PC-9 (cell line): Measurements from ENCODE around the gene MED29. TPM values are rescaled to one million over a fixed set of nuclear protein-coding genes. Genes with fewer than 3 reads are reported as not detected.

Source experiments
- BruUV-seq: library from RNA; stranded (reverse); fragments of 400-500 nt; replicated peaks from 2 replicates; lab custom pipeline; 2021; lab: Mats Ljungman, UMichigan
- CTCF ChIA-PET: fragments of 300-600 bp; sonication (Branson Sonifier 250); formaldehyde crosslinking; loops from one replicate; lab custom pipeline; 2022; ENCODE audit warnings: antibody characterized with exemption; lab: Charles Lee
- POLR2A ChIA-PET: fragments of 300-600 bp; sonication (Branson Sonifier 250); formaldehyde crosslinking; loops from one replicate; lab custom pipeline; 2022; ENCODE audit warnings: antibody characterized with exemption; ENCODE audit not compliant: unreplicated experiment; lab: Charles Lee
- DNase-seq, 2 experiments: peaks; one replicate each; pipeline versions ENCODE4 v3.0.0 to v3.0.0-alpha.2; 2015 to 2022; ENCODE audit warnings: mixed read lengths in 1 of 2
- H2AFZ ChIP-seq: fragments of 200-600 bp; sonication (generic); 2 replicates; pipeline ENCODE4 v1.8.1; 2017; ENCODE audit warnings: antibody characterized with exemption
- H3F3A ChIP-seq: fragments of 200-600 bp; sonication (generic); 2 replicates; pipeline ENCODE4 v1.8.1; 2017; ENCODE audit warnings: antibody characterized with exemption, mild to moderate bottlenecking, low read depth; ENCODE audit not compliant: insufficient read depth
- H3K27ac ChIP-seq: fragments of 200-600 bp; sonication (generic); 2 replicates; pipeline ENCODE4 v1.6.1; 2016; ENCODE audit warnings: mixed run types
- H3K27me3 ChIP-seq: fragments of 200-600 bp; sonication (generic); 2 replicates; pipeline ENCODE4 v1.6.1; 2016; ENCODE audit warnings: low read depth, mixed run types; ENCODE audit not compliant: insufficient read depth
- H3K36me3 ChIP-seq: fragments of 200-600 bp; sonication (generic); 2 replicates; pipeline ENCODE4 v1.6.1; 2016; ENCODE audit warnings: low read depth, mixed run types
- H3K4me1 ChIP-seq: fragments of 200-600 bp; sonication (generic); replicated peaks from 2 replicates; pipeline ENCODE4 v1.6.1; 2016; ENCODE audit warnings: mixed run types; ENCODE audit not compliant: insufficient read depth
- H3K4me2 ChIP-seq: fragments of 200-600 bp; sonication (generic); 2 replicates; pipeline ENCODE4 v1.6.1; 2017; ENCODE audit warnings: mixed run types
- H3K4me3 ChIP-seq: fragments of 200-600 bp; sonication (generic); 2 replicates; pipeline ENCODE4 v1.6.1; 2016; ENCODE audit warnings: mixed run types
- H3K79me2 ChIP-seq: fragments of 200-600 bp; sonication (generic); 2 replicates; pipeline ENCODE4 v1.6.1; 2017; ENCODE audit warnings: low read depth, mixed run types
- H3K9me2 ChIP-seq: fragments of 200-600 bp; sonication (generic); 2 replicates; pipeline ENCODE4 v1.8.1; 2017; ENCODE audit warnings: mild to moderate bottlenecking; ENCODE audit not compliant: insufficient read depth
- H3K9me3 ChIP-seq: fragments of 200-600 bp; sonication (generic); 2 replicates; pipeline ENCODE4 v1.8.1; 2016; ENCODE audit warnings: low read depth; ENCODE audit not compliant: insufficient read depth
- H4K20me1 ChIP-seq: fragments of 200-600 bp; sonication (generic); 2 replicates; pipeline ENCODE4 v1.8.1; 2017; ENCODE audit not compliant: insufficient read depth
- EZH2 ChIP-seq: fragments of 200-600 bp; sonication (generic); IDR thresholded peaks from 2 replicates; pipeline ENCODE4 v1.8.0; 2017; ENCODE audit warnings: antibody characterized with exemption, low read depth
- intact Hi-C: fragments of 100-400 bp; cut with micrococcal nuclease; formaldehyde crosslinking; loops from one replicate; pipeline ENCODE4 v1.10.0; 2022; ENCODE audit not compliant: unreplicated experiment
- total RNA-seq: library from RNA; stranded (reverse); gene quantifications from 2 replicates; pipeline ENCODE4 v1.2.3, GENCODE V29; 2021
- TF ChIP-seq, protein P1 (sequence below): fragments of 200-600 bp; sonication (generic); conservative IDR thresholded peaks from 2 replicates; pipeline ENCODE4 v1.6.1; 2017; ENCODE audit warnings: mixed run types, antibody characterized with exemption, mild to moderate bottlenecking, moderate library complexity

Gene MED29
- total RNA-seq, 1 experiment from 2014 or later = 30.9 TPM

GRCh38 chr19:39342647-39343305 lies 48.4 kb upstream of the MED29 start:
- ChIA-PET POLR2A (interaction anchor here (0.5 to 1.1 kb wide), 7 partner anchors 43 to 981 kb away, joined by 4 to 25 read pairs (median 5); partner anchors contain the start of gene RPS16), CTCF (interaction anchor here (0.6 to 1.0 kb wide), 9 partner anchors 11 to 1051 kb away, joined by 3 to 15 read pairs (median 5); partner anchors contain the start of gene TIMM50)
- Histone ChIP-seq H3K79me2 (peaks cover 62% of the 10 kb centered on the region), H3K9me2 (no peaks in the 10 kb centered on the region), H3K4me1 (peaks cover 16% of the 10 kb centered on the region), H3K27me3 (no peaks in the 10 kb centered on the region), H4K20me1 (peaks cover 23% of the 10 kb centered on the region), H3K27ac (no peak overlapping the region; the same call in 1 of the 2 replicates), H2AFZ (peak overlapping the region; percentile 45; the same call in 1 of the 2 replicates), H3K4me3 (peak overlapping the region; percentile 89), H3F3A (peaks cover 5% of the 10 kb centered on the region; the same call in 1 of the 2 replicates), H3K9me3 (no peaks in the 10 kb centered on the region), H3K4me2 (peak overlapping the region; percentile 88), H3K36me3 (0 out of 2 replicates have a peak, but pooled peaks cover 10% of the 10 kb centered on the region)
- no peak for DNase-seq
- intact Hi-C loops = loop anchor here (1.0 to 5.0 kb wide), 4 partner anchors 70 to 380 kb away; partner anchors contain the start of genes FBXO27 and PLEKHG2
- TF ChIP-seq, protein P1, sequence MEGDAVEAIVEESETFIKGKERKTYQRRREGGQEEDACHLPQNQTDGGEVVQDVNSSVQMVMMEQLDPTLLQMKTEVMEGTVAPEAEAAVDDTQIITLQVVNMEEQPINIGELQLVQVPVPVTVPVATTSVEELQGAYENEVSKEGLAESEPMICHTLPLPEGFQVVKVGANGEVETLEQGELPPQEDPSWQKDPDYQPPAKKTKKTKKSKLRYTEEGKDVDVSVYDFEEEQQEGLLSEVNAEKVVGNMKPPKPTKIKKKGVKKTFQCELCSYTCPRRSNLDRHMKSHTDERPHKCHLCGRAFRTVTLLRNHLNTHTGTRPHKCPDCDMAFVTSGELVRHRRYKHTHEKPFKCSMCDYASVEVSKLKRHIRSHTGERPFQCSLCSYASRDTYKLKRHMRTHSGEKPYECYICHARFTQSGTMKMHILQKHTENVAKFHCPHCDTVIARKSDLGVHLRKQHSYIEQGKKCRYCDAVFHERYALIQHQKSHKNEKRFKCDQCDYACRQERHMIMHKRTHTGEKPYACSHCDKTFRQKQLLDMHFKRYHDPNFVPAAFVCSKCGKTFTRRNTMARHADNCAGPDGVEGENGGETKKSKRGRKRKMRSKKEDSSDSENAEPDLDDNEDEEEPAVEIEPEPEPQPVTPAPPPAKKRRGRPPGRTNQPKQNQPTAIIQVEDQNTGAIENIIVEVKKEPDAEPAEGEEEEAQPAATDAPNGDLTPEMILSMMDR = no peak
- no peak for TF ChIP-seq EZH2
- BruUV-seq = no TSS peak

DNA sequence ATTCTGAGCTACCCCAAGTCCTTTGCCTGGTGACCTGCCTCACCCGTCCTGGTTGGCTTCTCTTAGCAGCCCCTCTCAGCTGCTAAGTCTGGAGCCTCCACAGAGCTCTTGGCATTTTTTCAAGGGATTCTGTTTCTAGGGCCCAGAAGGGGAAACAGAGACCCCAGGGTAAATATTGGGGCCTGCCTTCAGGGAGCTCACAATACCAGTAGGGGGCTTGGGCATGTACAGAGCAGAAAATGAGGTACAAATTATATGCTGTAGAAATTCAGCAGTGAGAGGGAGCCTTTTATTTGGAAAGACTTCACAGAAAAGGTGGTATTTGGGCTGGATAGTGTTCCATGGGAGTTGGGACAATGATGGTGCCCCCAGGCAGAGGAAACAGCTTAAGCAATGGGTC lies 45.2 kb upstream of the MED29 start:
- H3F3A ChIP-seq = no peaks in the 10 kb centered on the region; the same call in 1 of the 2 replicates
- H3K79me2 ChIP-seq = peaks cover 62% of the 10 kb centered on the region
- no peak overlapping the region for H2AFZ ChIP-seq
- ChIA-PET POLR2A (no interaction called here), CTCF (no interaction called here)
- H3K27ac ChIP-seq = no peak overlapping the region
- peaks cover 36% of the 10 kb centered on the region for H4K20me1 ChIP-seq
- peaks cover 7% of the 10 kb centered on the region for H3K4me1 ChIP-seq
- H3K9me2 ChIP-seq = no peaks in the 10 kb centered on the region
- no peak overlapping the region for H3K4me3 ChIP-seq
- H3K36me3 ChIP-seq = 0 out of 2 replicates have a peak, but pooled peaks cover 10% of the 10 kb centered on the region
- intact Hi-C loops = no loop called here
- no peaks in the 10 kb centered on the region for H3K9me3 ChIP-seq
- no peak overlapping the region for H3K4me2 ChIP-seq
- BruUV-seq = no TSS peak
- H3K27me3 ChIP-seq = no peaks in the 10 kb centered on the region
- no peak for DNase-seq
- TF ChIP-seq, protein P1 = no peak
- no peak for TF ChIP-seq EZH2

GRCh38 chr19:39347332-39348164 lies 43.6 kb upstream of the MED29 start:
- no peak for DNase-seq
- no peaks in the 10 kb centered on the region; the same call in 1 of the 2 replicates for H3F3A ChIP-seq
- H4K20me1 ChIP-seq = peaks cover 36% of the 10 kb centered on the region
- TF ChIP-seq, protein P1 = no peak
- no peak for TF ChIP-seq EZH2
- no peak overlapping the region for H3K27ac ChIP-seq
- H3K36me3 ChIP-seq = 0 out of 2 replicates have a peak, but pooled peaks cover 20% of the 10 kb centered on the region
- peaks cover 60% of the 10 kb centered on the region for H3K79me2 ChIP-seq
- intact Hi-C loops = no loop called here
- no peaks in the 10 kb centered on the region for H3K9me2 ChIP-seq
- no TSS peak for BruUV-seq
- CTCF ChIA-PET = no interaction called here
- H2AFZ ChIP-seq = no peak overlapping the region
- POLR2A ChIA-PET = no interaction called here
- peaks cover 6% of the 10 kb centered on the region for H3K4me1 ChIP-seq
- no peaks in the 10 kb centered on the region for H3K27me3 ChIP-seq
- H3K4me3 ChIP-seq = no peak overlapping the region
- no peaks in the 10 kb centered on the region for H3K9me3 ChIP-seq
- H3K4me2 ChIP-seq = no peak overlapping the region
